ENCODE results near the gene UBASH3B.

Gene UBASH3B

DNA sequence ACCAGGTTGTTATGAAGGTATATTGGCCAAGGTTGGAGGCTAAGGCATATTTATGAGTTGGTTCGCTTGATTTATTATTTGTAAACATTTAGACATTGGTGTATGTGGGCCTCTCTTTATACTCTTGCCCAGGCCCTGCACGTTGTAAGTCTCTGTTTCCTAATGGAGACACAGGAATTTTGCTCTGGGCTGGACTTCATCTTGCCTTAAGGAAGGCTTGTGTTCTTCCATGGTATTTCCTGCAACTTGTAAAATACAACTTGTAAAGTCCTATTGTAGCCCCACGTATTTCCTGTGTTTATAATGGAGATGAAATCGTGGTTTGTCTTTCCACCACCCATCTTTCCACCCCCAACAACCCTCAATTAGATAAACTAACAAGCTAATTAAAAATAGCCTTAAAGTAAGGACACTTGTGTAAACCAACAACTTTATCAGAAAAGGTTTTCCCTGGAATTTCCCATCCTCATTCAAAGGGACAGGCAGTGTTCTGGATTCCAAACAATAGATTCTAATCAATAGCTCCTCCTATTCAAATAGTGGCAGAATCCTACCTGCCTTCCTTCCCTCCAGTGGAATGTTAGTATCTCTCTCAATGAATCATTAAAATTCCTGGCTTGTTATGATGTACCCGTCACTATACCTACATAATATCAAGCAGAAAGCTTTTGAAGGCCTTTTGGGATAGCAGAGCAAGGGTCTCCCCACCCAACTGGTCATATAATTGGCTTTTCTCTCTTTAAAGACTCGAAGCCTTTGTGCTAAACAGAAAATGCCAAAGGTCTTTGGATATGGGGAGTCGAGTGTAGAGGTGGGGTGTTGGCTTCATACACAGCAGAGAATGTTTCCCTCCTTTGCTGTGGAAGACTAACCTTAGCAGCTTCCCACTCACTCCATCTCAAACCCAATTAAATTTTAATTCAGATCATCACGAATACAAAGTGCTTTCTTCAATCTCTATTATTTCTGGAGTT is 77.1 kb downstream of the UBASH3B start:
- no peak overlapping the region for H3K4me3 ChIP-seq (ENCODE audit: low read depth, low read length)
- H3K4me1 ChIP-seq: no peaks in the 10 kb centered on the region
- TF ChIP-seq, protein P1, sequence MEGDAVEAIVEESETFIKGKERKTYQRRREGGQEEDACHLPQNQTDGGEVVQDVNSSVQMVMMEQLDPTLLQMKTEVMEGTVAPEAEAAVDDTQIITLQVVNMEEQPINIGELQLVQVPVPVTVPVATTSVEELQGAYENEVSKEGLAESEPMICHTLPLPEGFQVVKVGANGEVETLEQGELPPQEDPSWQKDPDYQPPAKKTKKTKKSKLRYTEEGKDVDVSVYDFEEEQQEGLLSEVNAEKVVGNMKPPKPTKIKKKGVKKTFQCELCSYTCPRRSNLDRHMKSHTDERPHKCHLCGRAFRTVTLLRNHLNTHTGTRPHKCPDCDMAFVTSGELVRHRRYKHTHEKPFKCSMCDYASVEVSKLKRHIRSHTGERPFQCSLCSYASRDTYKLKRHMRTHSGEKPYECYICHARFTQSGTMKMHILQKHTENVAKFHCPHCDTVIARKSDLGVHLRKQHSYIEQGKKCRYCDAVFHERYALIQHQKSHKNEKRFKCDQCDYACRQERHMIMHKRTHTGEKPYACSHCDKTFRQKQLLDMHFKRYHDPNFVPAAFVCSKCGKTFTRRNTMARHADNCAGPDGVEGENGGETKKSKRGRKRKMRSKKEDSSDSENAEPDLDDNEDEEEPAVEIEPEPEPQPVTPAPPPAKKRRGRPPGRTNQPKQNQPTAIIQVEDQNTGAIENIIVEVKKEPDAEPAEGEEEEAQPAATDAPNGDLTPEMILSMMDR (IDR thresholded peaks at IDR 0.05; ENCODE audit: low read depth, low read length): no peak
- no peak for DNase-seq
- H3K9me3 ChIP-seq: no peaks in the 10 kb centered on the region
- H3K27me3 ChIP-seq: peaks cover 6% of the 10 kb centered on the region; the same call in 1 of the 2 replicates
- no peaks in the 10 kb centered on the region for H3K36me3 ChIP-seq

DNA sequence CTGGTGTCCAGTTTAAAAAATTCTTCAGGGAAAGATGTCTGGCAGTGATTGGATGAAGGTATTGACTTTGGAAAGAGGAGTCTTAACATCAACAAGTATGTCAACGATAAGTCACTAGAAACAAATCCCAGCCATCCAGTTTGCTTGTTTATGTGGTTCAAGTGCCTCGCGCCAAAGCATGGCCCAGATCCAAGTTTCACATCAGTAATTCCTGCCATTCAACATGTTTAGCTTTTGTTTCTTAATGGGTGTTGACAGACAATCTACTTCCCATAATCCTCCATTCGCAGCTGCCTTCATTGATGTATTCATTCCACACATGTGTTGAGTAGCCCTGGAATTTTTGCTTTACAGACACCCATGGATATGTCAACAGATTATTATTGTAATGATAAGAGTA is 77.8 kb downstream of the UBASH3B start:
- TF ChIP-seq, protein P1 (IDR thresholded peaks at IDR 0.05; ENCODE audit: low read depth, low read length): no peak
- DNase-seq: no peak
- H3K4me3 ChIP-seq (ENCODE audit: low read depth, low read length): no peak overlapping the region
- H3K4me1 ChIP-seq: no peaks in the 10 kb centered on the region
- H3K9me3 ChIP-seq: no peaks in the 10 kb centered on the region
- no peaks in the 10 kb centered on the region for H3K36me3 ChIP-seq
- H3K27me3 ChIP-seq: peaks cover 6% of the 10 kb centered on the region; the same call in 1 of the 2 replicates

DNA sequence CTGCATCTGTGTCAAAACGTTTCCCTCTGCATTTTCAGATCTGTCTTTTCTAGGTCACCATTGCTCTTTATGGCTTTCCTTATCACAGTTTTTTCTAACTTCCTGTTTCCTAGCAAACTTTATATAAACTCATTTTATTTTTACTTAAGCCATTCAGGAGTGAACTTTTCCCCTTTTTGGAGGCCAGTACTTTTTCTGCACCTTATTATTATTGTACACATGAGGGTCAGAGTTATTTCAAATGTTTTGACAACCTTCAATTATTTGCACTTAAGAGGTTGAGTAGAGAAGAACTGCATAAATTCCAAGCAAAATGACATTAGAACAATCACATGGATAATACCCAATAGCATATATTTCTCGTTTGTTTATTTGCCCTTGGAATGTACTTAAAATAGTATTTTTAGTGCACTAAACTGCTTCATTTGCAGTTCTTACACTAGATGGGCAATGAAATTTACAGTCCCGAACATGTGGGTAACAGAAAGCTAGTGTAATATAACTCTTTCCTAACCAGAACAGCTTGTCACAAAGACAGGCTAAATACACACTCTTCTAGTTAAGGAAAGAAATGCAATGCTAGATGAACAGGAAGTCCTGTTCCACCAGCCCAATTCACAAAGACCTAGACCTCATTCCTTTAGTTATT is 79.5 kb downstream of the UBASH3B start:
- no peaks in the 10 kb centered on the region for H3K9me3 ChIP-seq
- H3K4me1 ChIP-seq: no peaks in the 10 kb centered on the region
- DNase-seq: no peak
- H3K4me3 ChIP-seq (ENCODE audit: low read depth, low read length): no peak overlapping the region
- TF ChIP-seq, protein P1 (IDR thresholded peaks at IDR 0.05; ENCODE audit: low read depth, low read length): no peak
- peaks cover 7% of the 10 kb centered on the region for H3K27me3 ChIP-seq
- no peaks in the 10 kb centered on the region for H3K36me3 ChIP-seq

DNA sequence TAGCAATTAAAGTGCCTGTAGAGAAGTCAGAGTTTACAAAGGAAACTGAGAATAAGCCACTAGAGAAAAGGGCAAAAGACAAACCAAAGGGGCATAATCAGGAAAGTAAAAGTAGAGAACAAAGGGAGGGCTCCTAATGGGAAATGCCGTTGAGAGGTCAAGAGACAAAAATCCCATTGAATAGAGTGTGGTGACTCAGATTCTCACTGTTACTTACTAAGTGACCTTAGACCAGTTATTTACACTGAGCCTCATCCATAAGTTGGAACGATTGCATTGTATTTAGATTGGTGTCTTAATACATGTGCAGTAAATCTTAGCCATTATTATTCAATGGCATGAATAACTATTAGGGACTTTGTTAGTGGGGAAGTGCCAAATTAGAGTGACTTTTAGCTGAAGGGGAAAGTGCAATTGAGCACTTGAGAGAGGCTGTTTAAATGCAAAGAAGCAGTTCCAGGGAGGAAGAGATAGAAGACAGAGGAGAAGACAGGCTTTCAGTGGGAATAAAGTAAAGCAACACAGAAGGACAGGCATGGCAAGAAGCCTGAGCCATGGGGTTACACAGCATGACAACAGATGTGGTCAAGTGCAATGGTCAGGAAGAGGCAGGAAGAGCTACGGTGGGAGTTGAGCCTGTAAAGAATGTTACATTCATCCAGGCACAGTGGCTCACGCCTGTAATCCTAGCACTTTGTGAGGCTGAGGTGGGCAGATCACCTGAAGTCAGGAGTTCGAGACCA is 82.6 kb downstream of the UBASH3B start:
- Histone ChIP-seq H3K27me3 (peaks cover 3% of the 10 kb centered on the region), H3K36me3 (no peaks in the 10 kb centered on the region), H3K4me1 (no peaks in the 10 kb centered on the region), H3K4me3 (ENCODE audit: low read depth, low read length) (no peak overlapping the region), H3K9me3 (no peaks in the 10 kb centered on the region)
- no peak for DNase-seq
- TF ChIP-seq, protein P1 (IDR thresholded peaks at IDR 0.05; ENCODE audit: low read depth, low read length): no peak

DNA sequence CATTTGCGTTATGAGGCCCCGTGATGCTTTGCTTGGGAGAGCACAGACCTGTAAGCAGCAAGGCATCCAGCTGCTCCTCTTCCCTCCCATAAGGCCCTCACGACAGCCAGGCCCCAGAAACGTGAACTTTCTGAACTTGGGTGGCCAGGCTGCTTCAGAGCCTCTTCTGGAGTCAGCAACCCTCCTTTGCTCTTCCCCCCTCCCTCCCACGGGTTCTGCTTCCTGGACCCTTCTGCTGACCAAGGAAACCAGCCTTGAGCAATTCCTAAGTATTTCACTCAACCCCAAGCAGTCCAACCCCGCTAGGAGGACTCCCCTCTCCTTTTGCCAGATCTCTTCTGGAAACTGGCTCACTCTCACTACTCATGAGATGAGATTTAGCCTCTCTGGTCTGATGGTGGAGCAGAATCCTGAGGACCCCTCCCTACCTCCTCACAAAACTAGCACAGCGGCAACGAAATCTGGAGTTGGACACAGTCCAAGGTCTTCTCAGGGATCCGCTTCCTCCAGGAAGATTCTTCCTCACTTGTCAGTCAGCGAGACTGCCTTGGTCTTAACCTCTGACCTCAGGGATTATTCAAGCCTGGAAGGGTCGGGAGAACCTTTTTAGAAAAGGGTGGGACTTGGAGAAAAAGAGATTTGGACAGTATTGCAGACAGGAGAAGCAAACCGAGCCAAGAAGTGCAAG is 86.2 kb downstream of the UBASH3B start:
- no peak for DNase-seq
- Histone ChIP-seq H3K9me3 (no peaks in the 10 kb centered on the region), H3K36me3 (no peaks in the 10 kb centered on the region), H3K4me3 (ENCODE audit: low read depth, low read length) (no peak overlapping the region), H3K4me1 (no peaks in the 10 kb centered on the region), H3K27me3 (peaks cover 3% of the 10 kb centered on the region)
- TF ChIP-seq, protein P1 (IDR thresholded peaks at IDR 0.05; ENCODE audit: low read depth, low read length): no peak

All from BE2C (cell line).